Measurements from ENCODE around the gene NDUFAF7.

The NDUFAF7 gene

GRCh38 chr2:37189452-37190153 is 41.9 kb upstream of the NDUFAF7 start:
- Histone ChIP-seq H3K9me3 (ENCODE audit: control insufficient read depth, insufficient read depth, low read depth, low read length) (no peaks in the 10 kb centered on the region), H3K4me3 (ENCODE audit: low read depth, low read length) (no peak overlapping the region), H3K27ac (ENCODE audit: extremely low read depth, low read depth, low read length) (no peak overlapping the region), H3K4me1 (ENCODE audit: control insufficient read depth, insufficient read depth, low read length) (peaks cover 6% of the 10 kb centered on the region; the same call in 1 of the 2 replicates), H3K36me3 (ENCODE audit: control insufficient read depth in 2 of 2, insufficient read depth in 1 of 2, low read length in 2 of 2) (no peaks in the 10 kb centered on the region)
- POLR2A ChIA-PET = interaction anchor here (0.9 kb wide), 1 partner anchor 42 kb away, joined by 3 read pairs; the partner anchor contains the start of genes CEBPZ and NDUFAF7
- CTCF ChIA-PET = interaction anchor here (0.6 to 1.2 kb wide), 7 partner anchors 9 to 150 kb away, joined by 3 to 5 read pairs (median 3); no protein-coding TSS in a partner anchor
- no peak for TF ChIP-seq KLF16 (tag by site-specific recombination; IDR thresholded peaks at IDR 0.05)
- TF ChIP-seq, protein P1, sequence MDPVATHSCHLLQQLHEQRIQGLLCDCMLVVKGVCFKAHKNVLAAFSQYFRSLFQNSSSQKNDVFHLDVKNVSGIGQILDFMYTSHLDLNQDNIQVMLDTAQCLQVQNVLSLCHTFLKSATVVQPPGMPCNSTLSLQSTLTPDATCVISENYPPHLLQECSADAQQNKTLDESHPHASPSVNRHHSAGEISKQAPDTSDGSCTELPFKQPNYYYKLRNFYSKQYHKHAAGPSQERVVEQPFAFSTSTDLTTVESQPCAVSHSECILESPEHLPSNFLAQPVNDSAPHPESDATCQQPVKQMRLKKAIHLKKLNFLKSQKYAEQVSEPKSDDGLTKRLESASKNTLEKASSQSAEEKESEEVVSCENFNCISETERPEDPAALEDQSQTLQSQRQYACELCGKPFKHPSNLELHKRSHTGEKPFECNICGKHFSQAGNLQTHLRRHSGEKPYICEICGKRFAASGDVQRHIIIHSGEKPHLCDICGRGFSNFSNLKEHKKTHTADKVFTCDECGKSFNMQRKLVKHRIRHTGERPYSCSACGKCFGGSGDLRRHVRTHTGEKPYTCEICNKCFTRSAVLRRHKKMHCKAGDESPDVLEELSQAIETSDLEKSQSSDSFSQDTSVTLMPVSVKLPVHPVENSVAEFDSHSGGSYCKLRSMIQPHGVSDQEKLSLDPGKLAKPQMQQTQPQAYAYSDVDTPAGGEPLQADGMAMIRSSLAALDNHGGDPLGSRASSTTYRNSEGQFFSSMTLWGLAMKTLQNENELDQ (tag by site-specific recombination; IDR thresholded peaks at IDR 0.05; ENCODE audit: low read depth) = no peak
- TF ChIP-seq GLIS2 (tag by site-specific recombination; IDR thresholded peaks at IDR 0.05) = no peak
- TF ChIP-seq ZNF426 (tag by site-specific recombination; IDR thresholded peaks at IDR 0.05) = no peak
- no peak for TF ChIP-seq ZNF354C (tag by site-specific recombination; IDR thresholded peaks at IDR 0.05; ENCODE audit: borderline replicate concordance, low read depth)
- TF ChIP-seq ZNF133 (tag by site-specific recombination; IDR thresholded peaks at IDR 0.05) = no peak
- TF ChIP-seq SP3 (tag by site-specific recombination; IDR thresholded peaks at IDR 0.05) = peak; percentile 28; the same call in 1 of the 2 replicates
- peak; percentile 75 for TF ChIP-seq SCRT2 (tag by site-specific recombination; IDR thresholded peaks at IDR 0.05)
- TF ChIP-seq, protein P2, sequence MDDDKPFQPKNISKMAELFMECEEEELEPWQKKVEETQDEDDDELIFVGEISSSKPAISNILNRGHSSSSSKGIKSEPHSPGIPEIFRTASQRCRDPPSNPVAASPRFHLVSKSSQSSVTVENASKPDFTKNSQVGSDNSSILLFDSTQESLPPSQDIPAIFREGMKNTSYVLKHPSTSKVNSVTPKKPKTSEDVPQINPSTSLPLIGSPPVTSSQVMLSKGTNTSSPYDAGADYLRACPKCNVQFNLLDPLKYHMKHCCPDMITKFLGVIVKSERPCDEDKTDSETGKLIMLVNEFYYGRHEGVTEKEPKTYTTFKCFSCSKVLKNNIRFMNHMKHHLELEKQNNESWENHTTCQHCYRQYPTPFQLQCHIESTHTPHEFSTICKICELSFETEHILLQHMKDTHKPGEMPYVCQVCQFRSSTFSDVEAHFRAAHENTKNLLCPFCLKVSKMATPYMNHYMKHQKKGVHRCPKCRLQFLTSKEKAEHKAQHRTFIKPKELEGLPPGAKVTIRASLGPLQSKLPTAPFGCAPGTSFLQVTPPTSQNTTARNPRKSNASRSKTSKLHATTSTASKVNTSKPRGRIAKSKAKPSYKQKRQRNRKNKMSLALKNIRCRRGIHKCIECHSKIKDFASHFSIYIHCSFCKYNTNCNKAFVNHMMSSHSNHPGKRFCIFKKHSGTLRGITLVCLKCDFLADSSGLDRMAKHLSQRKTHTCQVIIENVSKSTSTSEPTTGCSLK (tag by site-specific recombination; IDR thresholded peaks at IDR 0.05) = no peak
- TF ChIP-seq GLIS1 (tag by site-specific recombination; IDR thresholded peaks at IDR 0.05) = peak; percentile 55
- no peak for TF ChIP-seq ZNF707 (tag by site-specific recombination; IDR thresholded peaks at IDR 0.05)
- TF ChIP-seq RBAK (tag by site-specific recombination; IDR thresholded peaks at IDR 0.05) = no peak
- TF ChIP-seq PRDM10 (tag by site-specific recombination; IDR thresholded peaks at IDR 0.05) = peak; percentile 76
- TF ChIP-seq, protein P3, sequence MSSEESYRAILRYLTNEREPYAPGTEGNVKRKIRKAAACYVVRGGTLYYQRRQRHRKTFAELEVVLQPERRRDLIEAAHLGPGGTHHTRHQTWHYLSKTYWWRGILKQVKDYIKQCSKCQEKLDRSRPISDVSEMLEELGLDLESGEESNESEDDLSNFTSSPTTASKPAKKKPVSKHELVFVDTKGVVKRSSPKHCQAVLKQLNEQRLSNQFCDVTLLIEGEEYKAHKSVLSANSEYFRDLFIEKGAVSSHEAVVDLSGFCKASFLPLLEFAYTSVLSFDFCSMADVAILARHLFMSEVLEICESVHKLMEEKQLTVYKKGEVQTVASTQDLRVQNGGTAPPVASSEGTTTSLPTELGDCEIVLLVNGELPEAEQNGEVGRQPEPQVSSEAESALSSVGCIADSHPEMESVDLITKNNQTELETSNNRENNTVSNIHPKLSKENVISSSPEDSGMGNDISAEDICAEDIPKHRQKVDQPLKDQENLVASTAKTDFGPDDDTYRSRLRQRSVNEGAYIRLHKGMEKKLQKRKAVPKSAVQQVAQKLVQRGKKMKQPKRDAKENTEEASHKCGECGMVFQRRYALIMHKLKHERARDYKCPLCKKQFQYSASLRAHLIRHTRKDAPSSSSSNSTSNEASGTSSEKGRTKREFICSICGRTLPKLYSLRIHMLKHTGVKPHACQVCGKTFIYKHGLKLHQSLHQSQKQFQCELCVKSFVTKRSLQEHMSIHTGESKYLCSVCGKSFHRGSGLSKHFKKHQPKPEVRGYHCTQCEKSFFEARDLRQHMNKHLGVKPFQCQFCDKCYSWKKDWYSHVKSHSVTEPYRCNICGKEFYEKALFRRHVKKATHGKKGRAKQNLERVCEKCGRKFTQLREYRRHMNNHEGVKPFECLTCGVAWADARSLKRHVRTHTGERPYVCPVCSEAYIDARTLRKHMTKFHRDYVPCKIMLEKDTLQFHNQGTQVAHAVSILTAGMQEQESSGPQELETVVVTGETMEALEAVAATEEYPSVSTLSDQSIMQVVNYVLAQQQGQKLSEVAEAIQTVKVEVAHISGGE (tag by site-specific recombination; conservative IDR thresholded peaks at IDR 0.05; ENCODE audit: low read depth) = no peak
- no peak for TF ChIP-seq ZNF670 (tag by site-specific recombination; IDR thresholded peaks at IDR 0.05; ENCODE audit: low read depth)
- no peak for TF ChIP-seq ZNF501 (tag by site-specific recombination; IDR thresholded peaks at IDR 0.05)
- no peak for TF ChIP-seq PRDM2 (tag by site-specific recombination; IDR thresholded peaks at IDR 0.05; ENCODE audit: borderline replicate concordance)
- peak; percentile 48; the same call in 1 of the 2 replicates for TF ChIP-seq TRIM28 (IDR thresholded peaks at IDR 0.05; ENCODE audit: borderline replicate concordance, low read length)
- TF ChIP-seq ZNF626 (tag by site-specific recombination; IDR thresholded peaks at IDR 0.05) = no peak

Data from HEK293 (cell line).